Glutamatergic neuron (in vitro differentiated cells): ENCODE data around the gene EDA. TPM values are rescaled to one million over a fixed set of nuclear protein-coding genes. Genes with fewer than 3 reads are reported as not detected.

Experiments
- DNase-seq: peaks from one replicate; pipeline ENCODE4 v3.0.0; 2022
- H3K27ac Mint-ChIP-seq: one replicate; pipeline ENCODE4 v1.8.0; 2020; ENCODE audit warnings: mild to moderate bottlenecking, mixed read lengths, inconsistent platforms; ENCODE audit not compliant: unreplicated experiment
- H3K27me3 Mint-ChIP-seq: one replicate; pipeline ENCODE4 v1.8.0; 2020; ENCODE audit warnings: mild to moderate bottlenecking, moderate library complexity, mixed read lengths, inconsistent platforms; ENCODE audit not compliant: unreplicated experiment
- H3K36me3 Mint-ChIP-seq: one replicate; pipeline ENCODE4 v1.8.0; 2020; ENCODE audit warnings: mild to moderate bottlenecking, mixed read lengths, inconsistent platforms; ENCODE audit not compliant: unreplicated experiment
- H3K4me1 Mint-ChIP-seq: one replicate; pipeline ENCODE4 v1.8.0; 2020; ENCODE audit warnings: mild to moderate bottlenecking, low read depth, mixed read lengths, inconsistent platforms; ENCODE audit not compliant: unreplicated experiment
- H3K4me3 Mint-ChIP-seq: one replicate; pipeline ENCODE4 v1.8.0; 2020; ENCODE audit warnings: mild to moderate bottlenecking, mixed read lengths, inconsistent platforms; ENCODE audit not compliant: unreplicated experiment
- H3K9me3 Mint-ChIP-seq: one replicate; pipeline ENCODE4 v1.8.0; 2020; ENCODE audit warnings: mild to moderate bottlenecking, moderate library complexity, mixed read lengths, inconsistent platforms; ENCODE audit not compliant: unreplicated experiment
- microRNA-seq: library from miRNA; unstranded; fragments of <30 nt; microRNA quantifications from one replicate; pipeline ENCODE4, GENCODE V29; 2020; ENCODE audit not compliant: unreplicated experiment
- total RNA-seq: library from RNA; stranded (reverse); fragmentation: NEBNext Ultra II Directional; extraction: Animal tissue kit (Norgen Biotek cat#: 25700); gene quantifications from one replicate; pipeline ENCODE4 v1.2.1, GENCODE V29; 2021; ENCODE audit not compliant: unreplicated experiment
- TF ChIP-seq, protein P1 (sequence below): fragments of 200-600 bp; sonication (generic); IDR thresholded peaks from one replicate; pipeline ENCODE4 v1.5.0; 2021; ENCODE audit not compliant: partially characterized antibody, unreplicated experiment

The EDA gene
- total RNA-seq, 1 donor from 2014 or later, result 1.7 TPM

DNA sequence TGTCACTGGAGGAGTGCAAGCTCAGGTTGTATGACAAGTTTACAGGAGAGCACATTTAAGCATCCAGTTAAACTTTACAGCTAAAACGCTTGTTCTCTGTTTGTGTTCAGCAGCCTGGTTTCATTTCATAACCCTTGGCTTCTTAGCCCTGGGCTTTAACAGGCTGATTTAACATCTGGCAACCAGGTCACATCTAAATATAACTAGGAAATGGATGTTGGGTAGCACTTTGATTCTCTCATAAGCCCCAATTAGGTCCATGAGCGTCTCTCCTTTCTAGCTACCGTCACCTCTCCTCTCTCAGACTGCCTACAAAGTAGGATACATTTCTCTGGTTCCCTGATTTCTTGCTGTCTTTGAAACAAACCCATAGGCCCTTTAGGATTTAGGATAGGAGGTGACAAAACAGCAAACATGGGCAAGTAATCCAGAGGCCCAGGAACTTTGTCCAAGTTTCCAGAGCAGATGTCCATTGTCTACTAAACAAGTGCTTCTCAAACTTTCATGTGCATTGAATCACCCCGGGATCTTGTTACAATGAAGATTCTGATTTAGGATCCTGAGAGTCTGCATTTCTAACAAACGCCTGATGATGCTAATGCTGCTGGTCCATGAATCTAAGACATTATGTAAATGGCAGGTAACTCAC, 468.8 kb downstream of the EDA start:
- Mint-ChIP-seq H3K4me1 (no peaks in the 10 kb centered on the region), H3K36me3 (no peaks in the 10 kb centered on the region), H3K27me3 (peaks cover 1% of the 10 kb centered on the region), H3K9me3 (no peaks in the 10 kb centered on the region), H3K4me3 (no peak overlapping the region), H3K27ac (no peak overlapping the region)
- TF ChIP-seq, protein P1, sequence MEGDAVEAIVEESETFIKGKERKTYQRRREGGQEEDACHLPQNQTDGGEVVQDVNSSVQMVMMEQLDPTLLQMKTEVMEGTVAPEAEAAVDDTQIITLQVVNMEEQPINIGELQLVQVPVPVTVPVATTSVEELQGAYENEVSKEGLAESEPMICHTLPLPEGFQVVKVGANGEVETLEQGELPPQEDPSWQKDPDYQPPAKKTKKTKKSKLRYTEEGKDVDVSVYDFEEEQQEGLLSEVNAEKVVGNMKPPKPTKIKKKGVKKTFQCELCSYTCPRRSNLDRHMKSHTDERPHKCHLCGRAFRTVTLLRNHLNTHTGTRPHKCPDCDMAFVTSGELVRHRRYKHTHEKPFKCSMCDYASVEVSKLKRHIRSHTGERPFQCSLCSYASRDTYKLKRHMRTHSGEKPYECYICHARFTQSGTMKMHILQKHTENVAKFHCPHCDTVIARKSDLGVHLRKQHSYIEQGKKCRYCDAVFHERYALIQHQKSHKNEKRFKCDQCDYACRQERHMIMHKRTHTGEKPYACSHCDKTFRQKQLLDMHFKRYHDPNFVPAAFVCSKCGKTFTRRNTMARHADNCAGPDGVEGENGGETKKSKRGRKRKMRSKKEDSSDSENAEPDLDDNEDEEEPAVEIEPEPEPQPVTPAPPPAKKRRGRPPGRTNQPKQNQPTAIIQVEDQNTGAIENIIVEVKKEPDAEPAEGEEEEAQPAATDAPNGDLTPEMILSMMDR, result no peak
- no peak for DNase-seq

DNA sequence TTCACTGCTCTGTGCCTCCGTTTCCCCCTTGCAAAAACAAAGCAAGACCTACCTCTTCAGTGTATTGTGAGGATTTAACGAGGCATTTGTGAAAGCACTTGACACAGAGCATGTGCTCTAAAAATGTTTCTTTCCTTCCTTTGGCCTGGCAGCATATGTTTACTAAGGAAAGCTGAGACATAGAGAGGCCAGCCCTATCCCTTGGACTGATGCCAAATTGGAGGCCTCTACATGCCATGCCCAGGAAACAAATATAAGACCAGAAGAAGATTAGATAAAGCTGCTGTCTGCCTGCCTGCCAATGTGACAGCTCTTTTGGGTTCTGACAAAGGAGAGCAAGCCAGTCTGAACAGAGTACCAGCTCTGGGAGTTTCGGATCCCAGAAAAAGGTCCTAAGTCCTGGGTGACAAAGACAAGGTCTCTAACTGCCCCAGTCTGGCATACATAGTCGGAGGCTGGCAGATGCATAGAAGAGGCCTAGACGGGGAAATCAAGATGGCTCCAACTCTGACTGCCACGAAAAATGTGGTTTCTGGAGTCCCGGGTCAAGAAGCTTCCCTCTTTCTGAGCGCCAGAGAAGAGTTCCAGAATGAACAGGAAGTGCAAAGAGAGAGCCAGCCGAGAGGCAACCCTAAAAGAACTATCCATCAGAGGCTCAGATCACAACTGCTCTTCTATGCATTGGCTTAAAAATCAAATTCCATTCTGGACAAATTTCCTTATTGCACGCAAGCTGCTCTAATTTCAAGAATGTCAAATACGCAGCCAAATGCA, 472.1 kb downstream of the EDA start:
- H3K4me3 Mint-ChIP-seq, result no peak overlapping the region
- no peaks in the 10 kb centered on the region for H3K9me3 Mint-ChIP-seq
- TF ChIP-seq, protein P1, result no peak
- H3K4me1 Mint-ChIP-seq, result no peaks in the 10 kb centered on the region
- no peak for DNase-seq
- H3K36me3 Mint-ChIP-seq, result no peaks in the 10 kb centered on the region
- peaks cover 1% of the 10 kb centered on the region for H3K27me3 Mint-ChIP-seq
- no peak overlapping the region for H3K27ac Mint-ChIP-seq

DNA sequence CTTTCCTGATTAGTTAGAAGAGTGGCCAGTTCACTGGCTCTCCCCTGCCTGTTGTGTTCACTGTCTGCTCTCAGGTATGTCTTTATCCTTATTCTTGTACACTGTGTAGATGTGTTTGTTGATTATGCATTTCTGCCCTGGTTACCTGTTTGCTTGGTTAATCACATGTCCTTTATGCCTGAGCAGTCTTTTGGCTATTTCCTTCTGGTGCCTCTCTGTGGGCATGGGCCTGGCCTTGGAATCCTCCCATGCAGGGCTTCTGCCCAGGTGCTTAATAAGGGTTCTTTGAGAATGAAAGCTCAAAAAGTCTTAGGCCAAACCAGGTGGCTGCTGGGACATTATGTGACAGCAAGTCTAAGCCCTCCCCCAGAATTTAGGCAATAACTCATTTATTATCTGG, 472.8 kb downstream of the EDA start:
- no peaks in the 10 kb centered on the region for H3K9me3 Mint-ChIP-seq
- no peak overlapping the region for H3K4me3 Mint-ChIP-seq

More for the DNA sequence above, 472.8 kb downstream of the EDA start:
- Mint-ChIP-seq H3K27me3 (peaks cover 1% of the 10 kb centered on the region), H3K4me1 (no peaks in the 10 kb centered on the region), H3K27ac (no peak overlapping the region), H3K36me3 (no peaks in the 10 kb centered on the region)
- no peak for DNase-seq
- TF ChIP-seq, protein P1, result no peak

Small RNA genes within 50 kb of the gene (microRNA-seq; reads per million reads assigned to microRNA genes)
- 10.5 reads per million, percentile 50 among the genes with 10 or more reads in this experiment for gene MIR676

Other genes with a start within 250 kb of the EDA start
- 9.8 TPM for gene NALF2, start 111.8 kb upstream of the EDA start, total RNA-seq